T-helper 2 cell (primary cell): ENCODE data around the gene KIAA1586.
"Not testable (repeated sequence)": the region's sequence is repeated elsewhere in the genome, so short reads cannot be mapped to it uniquely, and the experiment has no call there.

Experiments used
- DNase-seq, 5 experiments: peaks; one replicate each; pipeline versions ENCODE4 v3.0.0 to v3.0.0-alpha.2; 2012 to 2022

KIAA1586 gene

DNA sequence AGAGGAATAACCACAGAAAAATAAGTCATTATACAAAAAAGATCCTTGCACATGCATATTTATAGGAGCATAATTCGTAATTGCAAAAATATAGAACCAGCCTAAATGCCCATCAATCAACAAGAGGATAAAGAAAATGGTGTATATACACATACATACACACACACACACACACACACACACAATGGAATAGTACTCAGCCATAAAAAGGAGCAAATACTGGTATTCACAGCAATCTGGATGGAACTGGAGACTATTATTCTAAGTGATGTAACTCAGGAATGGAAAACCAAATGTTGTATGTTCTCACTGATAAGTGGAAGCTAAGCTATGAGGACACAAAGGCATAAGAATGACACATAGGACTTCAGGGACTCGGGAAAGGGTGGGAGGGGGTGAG lies 1.9 kb upstream of the KIAA1586 start:
- no peak for DNase-seq

DNA sequence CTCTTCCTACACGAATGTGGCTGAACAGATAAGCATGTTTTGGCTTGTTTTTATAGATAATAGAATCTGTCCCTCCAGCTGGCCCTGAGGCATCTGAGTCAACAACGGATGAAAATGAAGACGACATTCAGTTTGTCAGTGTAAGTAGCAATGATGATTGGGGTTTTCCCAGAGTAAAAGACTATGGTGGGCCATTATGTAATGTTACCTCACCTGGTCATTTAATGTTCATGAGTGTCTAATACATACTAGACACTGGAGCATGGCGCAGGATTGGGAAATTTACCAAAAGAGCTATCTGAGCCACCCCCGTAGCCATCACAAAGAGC lies 728 bp downstream of the KIAA1586 start:
- DNase-seq = not testable (repeated sequence)

DNA sequence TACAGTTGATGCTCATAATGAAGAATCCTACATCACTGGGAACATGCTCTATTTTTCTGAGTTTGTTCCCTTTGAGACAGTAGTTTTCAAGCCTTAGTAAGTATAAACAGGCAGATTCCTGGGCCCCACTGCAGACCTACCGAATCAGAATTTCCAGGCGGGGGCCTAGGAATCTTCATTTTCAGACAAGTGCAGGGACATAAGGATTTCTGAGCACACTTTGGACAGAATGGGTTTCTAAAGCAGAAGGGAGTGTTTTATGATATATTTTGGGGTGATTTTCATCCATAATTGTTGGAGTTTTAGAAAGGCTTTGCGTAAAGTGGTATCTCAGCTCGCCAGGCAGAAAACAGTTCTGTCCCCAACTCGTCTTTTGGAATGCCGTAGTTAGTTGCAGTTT lies 1.4 kb downstream of the KIAA1586 start:
- DNase-seq = not testable (repeated sequence)

DNA sequence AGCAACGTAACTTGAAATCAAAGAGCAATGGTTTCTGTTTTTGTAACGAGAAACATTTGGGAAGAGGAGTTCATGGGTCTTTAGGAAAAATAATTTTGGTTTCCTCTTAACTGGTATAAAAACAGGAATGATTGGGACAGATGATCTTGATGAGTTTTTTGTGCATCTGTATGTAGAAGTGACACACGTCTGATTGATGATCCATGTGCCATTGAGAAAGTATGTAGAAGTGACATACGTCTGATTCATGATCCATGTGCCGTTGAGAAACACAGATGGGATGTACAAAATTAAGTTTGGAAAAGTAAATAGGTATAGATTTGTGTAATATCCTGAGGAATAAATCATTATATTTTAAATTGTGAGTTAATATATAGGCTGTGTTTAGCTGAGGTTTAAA lies 2.1 kb downstream of the KIAA1586 start:
- no peak for DNase-seq

DNA sequence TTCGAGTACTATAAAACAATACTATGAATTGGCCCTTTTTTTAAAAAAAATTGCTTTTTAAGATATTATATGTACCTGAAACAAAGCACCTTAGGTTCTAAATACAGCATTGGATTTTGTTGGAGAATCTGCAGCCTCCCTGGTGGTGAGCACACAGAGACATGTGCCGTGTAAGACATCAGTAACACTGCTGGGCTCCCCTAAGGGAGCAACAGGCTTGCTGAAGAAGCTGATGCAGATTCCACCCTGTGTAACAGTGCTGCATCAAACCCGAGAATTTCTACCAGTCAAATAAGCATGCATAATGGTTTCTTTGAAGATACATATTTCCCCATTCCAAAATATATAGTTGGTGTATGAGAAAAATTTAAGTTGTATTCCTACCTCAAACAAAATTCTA lies 17.4 kb downstream of the KIAA1586 start:
- no peak for DNase-seq

DNA sequence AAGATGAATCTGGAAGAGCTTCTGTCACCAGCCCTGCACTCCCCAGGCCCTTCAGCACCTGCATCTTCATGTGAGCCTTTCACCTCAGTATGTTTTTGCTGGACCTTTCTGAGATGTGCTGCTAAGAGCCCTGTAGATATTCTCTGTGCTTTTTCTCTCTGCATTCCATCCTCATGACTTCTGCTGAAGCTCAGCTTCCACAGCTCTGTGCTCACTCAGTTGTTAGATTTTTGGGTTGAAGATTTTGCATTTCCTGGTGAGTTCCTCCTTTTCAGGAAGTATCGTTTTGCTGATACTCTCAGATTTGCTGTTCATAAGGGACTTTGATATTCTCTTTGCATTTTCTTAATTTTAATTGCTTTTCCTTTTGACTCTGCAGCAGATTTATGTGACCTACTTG lies 18.3 kb downstream of the KIAA1586 start:
- no peak for DNase-seq

DNA sequence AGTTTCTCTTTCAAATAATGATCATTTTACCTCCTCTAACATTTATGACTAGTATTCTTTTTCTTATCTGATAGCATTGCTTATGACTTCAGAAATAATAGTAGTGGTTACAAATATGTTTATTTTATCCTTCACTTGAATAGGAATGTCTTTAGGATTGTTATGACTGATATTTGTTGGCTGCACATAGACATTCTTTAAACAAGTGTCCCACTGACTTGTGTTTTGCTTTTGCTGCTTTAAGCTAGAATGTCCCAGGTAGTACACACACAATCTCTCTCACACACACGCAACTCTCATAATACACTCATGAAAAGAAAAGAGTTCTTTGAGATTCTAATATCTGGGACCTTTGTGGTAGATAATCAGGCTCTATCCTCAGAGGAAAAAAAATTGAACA lies 21.6 kb downstream of the KIAA1586 start:
- DNase-seq = no peak

DNA sequence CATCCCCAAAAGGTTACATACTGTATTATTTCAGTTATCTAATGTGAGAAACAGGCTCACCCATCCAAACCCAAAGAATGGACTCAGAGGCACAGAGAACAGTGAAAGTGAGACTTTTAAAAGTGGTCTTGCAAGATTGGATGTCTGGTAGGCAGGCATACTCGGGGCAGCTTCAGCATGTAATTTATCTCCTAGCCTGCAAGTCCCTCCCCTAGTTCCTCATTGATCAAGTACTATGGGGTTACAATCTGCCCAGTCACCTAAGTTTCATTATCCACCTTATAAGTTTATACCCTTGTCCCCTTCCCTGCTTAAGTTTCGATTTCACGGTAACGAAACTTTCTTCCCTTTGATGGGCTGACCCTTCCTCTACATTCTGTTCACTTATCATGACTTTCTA lies 22.7 kb downstream of the KIAA1586 start:
- no peak for DNase-seq

DNA sequence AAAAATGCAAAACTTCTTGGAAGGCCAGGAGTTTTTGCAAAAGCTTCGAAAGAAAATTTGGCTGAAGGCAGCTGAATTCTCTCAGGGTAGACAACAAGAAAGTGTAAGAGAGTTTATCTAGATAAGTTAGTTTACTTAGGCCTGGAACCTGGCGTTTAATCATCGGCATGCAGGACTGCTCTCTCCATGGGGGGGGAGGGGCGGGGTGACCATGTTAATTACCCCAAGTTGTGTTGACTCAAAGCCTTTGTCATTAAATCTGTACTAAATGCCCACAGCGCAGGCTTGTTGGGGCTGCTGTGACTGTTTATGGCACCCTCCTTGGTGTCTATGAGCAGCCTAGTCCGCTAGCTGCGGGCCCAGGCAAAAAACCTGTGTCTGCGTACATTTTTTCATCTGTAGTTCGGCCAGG lies 23.4 kb downstream of the KIAA1586 start:
- no peak for DNase-seq

DNA sequence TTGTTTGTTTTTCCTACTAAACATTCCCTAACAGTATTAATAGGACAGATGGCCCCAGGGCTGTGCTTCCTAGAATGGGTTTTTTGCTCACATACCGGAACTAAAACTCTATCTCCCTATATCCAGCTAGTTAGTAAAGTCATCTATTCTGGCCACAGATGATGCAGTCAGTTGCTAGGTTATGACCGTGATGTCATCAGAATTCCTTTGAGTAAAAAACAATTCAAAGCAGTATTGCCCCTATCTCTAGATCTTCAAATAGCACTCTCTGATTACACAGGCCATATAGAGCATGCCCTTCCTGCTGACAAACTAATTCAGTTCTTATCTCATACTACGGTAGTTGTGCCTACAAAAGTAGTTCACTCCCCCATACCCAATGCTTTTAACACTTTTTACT lies 25.6 kb downstream of the KIAA1586 start:
- DNase-seq = peak in 1 of 5 experiments; percentile 6

DNA sequence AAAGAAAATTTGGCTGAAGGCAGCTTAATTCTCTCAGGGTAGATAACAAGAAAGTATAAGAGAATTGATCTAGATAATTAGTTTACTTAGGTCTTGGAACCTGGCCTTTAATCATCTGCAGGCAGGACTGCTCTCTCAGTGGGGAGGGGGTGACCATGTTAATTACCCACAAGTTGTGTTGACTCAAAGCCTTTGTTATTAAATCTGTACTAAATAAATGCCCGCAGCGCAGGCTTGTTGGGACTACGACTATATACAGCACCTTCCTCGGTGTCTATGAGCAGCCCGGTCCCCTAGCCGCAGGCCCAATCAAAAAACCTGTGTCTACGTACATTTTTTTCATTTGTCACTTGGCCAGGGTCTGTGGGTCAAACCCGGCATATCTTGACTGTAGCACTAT lies 27.9 kb downstream of the KIAA1586 start:
- no peak for DNase-seq

DNA sequence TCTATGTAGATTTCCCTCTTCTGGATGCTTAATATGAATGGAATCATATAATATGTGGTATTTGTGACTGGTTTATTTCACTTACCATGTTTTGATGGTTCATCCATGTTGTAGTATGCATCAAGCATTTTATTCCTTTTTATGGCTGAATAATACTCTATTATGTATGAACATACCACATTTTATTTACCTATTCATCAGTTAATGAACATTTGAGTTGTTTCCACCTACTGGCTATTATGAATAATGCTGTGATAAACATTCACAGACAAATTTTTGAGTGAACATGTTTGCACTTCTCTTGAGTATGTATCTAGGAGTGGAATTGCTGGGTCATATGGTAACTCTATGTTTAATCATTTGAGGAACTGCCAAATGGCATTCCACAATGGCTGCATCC lies 28.6 kb downstream of the KIAA1586 start:
- no peak for DNase-seq

DNA sequence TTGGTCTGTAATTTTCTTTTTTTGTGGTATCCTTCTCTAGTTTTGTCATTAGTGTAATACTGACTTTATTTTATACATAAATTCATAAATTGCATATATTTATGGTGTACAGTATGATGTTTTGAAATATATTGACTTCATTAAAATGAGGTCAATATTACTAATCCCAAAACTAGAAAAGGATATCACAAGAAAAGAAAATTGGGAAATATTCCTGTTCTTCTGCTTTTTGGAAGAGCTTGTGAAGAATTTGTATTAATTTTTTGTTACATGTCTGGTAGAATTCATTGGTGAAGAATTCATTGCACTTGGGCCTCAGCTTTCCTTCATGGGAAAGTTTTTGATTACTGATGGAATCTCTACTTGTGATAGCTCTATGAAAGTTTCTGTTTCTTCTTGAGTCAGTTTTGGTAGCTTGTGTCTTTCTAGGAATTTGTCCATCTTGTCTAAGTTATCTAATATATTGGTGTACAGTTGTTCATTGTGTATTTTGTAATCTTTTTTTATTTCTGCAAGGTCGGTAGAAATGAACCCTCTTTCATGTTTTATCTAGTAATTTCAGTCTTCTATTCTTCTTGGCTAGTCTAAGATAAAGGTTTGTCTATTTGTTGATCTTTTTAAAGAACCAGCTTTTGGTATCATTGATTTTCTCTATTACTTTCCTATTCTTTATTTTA lies 32.2 kb downstream of the KIAA1586 start:
- DNase-seq = no peak

DNA sequence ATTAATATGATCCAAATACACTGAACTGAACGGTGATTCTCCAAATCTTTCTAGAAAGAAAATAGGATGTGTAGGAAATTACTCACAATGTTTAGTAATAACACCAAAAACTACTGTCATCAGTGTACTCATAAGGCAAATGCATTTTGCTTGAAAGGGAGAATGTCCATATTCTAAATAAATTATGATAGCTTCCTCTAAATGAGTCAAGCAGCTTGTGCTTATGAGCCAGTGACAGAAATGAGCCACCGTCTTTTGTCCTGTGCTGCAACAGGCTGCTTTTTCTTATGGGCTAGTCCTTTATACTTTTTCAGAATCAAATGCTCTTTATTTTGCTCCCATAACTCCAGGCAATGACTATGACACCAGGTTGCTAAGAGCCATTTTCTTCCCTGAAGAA lies 39.0 kb downstream of the KIAA1586 start:
- DNase-seq = no peak

DNA sequence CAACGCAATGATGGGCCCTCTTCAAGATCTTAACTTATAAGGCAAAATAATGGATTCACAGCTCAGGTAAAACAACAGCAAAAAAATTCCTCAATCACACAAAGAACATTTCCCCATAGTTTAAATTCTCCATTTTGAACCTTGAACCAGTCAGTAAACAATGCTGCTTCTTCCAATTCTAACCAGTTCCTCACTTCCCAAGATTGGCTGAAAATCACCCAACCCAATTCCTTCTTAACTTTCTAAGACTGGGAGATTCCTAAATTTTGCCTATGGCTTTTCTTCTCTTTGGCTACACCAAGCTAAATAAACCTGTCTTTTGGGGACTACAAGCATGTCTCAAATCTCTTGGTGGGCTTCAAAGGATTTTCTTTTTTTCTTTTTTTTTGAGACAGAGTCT lies 40.4 kb downstream of the KIAA1586 start:
- DNase-seq = no peak

DNA sequence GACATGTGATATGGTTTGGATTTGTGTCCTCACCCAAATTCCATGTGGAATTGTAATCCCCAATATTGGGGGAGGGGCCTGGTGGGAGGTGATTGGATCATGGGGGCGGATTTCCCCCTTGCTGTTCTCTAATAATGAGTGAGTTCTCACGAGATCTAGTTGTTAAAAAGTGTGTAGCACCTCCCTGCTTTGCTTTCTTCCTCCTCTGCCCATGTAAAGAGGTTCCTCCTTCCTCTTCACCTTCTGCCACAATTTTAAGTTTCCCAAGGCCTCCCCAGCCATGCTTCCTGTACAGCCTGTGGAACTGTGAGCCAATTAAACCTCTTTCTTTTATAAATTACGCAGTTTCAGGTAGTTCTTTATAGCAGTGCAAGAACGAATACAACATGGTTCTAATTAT lies 41.4 kb downstream of the KIAA1586 start:
- no peak for DNase-seq

DNA sequence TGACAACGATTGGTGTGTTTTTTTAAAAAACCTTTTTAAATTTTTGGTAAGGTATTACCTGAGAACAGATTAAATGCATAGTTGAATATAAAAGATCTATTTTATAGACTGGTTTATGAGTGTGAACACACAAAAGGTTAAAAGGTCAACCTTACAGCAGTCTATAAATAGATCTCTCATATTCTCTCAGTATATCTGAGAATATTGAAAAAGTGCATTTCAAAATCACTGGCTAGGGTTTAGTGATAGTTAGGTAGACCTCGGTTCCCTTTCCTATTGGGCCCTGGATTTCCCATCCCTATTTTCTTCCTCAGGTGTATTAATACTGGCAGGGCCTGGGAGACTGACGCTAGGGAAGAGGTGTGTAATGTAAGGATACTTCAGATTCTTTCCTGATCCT lies 42.8 kb downstream of the KIAA1586 start:
- no peak for DNase-seq

DNA sequence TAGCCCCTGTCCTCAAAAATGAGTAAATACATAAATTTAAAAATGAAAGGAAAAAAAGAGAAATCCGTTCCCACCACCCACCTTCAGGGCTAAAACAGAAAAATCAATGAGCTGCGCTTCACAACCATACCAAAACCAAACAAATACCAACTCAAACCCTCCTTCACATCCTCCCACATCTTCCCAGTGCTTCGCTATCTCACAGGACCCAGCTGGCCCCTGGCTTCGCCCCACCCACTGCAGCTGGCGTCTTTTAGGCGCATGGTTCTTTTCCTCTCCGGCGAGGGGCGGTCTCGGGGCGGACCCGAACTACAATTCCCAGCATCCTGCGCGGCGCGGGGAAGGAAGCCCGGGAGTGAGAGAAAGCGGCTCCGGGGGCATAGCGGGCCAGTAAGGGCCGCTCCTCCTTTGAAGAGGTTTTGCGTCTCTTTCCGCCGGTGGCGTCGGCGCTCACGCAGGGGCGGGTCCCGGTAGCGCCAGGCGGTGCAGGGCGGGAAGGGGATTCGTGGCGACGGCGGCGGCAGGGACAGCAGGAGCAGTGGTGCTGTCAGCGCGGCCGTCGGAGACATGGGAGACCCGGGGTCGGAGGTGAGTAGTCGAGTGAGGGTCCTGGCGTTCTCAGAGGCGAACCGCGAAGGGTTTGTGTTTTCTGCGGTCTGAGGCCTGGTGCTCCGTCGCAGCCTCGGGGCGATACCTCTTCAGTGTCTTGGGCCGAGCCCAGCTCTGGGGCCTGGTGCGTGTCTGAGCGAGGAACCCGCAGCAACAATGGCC lies 43.4 kb downstream of the KIAA1586 start, which contains the start of gene ZNF451:
ZNF451 (plus strand) TSS at position 502 of the 771 bp plus-strand sequence; CDS start at position 568, 66 bp downstream.
- peak; percentile 91 to 98 (median 96) for DNase-seq

DNA sequence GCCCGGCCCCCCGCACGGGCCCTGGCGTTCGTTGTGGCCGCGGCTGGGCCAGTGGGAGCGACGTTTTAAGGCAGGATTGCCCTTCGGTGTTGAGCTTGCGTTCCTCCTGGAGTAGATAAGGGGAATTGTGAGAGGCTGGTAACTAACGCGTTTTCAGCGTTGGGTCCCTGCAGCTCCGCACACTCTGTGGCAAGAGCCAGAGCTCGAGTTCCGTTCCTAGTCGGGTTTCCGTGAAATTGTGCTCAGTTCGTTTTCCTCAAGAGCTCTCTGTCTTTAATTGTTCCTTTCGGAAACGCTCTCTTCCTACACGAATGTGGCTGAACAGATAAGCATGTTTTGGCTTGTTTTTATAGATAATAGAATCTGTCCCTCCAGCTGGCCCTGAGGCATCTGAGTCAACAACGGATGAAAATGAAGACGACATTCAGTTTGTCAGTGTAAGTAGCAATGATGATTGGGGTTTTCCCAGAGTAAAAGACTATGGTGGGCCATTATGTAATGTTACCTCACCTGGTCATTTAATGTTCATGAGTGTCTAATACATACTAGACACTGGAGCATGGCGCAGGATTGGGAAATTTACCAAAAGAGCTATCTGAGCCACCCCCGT lies 44.1 kb downstream of the KIAA1586 start:
- not testable (repeated sequence) for DNase-seq

DNA sequence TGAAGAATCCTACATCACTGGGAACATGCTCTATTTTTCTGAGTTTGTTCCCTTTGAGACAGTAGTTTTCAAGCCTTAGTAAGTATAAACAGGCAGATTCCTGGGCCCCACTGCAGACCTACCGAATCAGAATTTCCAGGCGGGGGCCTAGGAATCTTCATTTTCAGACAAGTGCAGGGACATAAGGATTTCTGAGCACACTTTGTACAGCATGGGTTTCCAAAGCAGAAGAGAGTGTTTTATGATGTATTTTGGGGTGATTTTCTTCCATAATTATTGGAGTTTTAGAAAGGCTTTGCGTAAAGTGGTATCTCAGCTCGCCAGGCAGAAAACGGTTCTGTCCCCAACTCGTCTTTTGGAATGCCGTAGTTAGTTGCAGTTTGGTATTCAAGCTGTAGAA lies 44.9 kb downstream of the KIAA1586 start:
- not testable (repeated sequence) for DNase-seq

DNA sequence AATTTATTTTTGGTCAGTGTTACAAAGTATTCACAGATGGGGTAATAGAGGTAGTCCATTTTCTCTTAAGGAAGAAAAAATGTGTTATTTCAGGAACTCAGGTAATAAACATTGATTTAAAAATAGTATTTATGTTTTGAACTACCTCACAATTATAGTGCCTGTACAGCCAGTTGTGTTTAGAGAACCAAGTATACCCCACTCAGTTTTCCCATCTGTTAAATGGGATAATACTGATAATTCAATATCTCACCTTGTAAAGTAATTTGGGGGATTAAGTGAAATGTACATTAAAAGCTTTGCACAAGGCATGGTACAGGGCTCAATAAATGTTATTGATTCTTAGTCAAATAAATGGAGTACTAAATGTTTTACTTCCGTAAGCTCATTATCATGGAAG lies 48.2 kb downstream of the KIAA1586 start:
- DNase-seq = no peak

DNA sequence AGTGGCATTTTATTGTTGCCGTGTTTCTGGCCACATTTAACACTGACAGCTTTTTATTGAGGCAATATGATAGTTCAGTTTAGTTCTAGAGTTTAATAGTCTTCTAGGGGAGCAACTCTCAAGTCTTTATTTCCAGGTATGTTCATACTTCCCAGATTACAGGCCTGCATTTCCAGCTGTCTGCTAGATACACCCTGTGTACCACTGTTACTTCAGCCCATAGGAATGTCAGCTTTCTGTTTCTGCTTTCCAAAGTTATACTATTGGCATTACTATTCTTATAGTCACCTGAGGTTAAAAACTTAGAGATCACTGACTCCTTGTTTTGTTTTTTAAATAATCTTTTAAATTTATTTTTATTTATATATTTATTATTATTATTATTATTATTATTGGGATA lies 51.1 kb downstream of the KIAA1586 start:
- DNase-seq = no peak

DNA sequence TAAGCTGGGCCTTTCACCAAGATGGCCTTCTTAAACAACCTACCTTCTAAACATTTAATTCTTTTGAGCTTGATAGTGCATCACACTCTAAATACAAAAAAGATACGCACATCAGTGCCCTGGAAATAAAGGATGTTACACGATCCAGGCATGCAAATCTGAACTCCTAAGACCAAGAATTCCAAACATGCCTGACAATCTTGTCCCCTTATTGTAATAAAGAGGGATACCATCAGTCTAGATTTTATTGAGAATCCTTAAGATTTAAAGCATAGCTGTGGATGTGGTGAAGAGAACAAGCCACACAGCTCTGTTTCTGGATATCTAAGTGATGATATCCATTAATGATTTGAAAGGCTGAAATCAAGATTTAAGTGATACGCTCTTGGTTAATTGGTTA lies 56.5 kb downstream of the KIAA1586 start:
- no peak for DNase-seq

DNA sequence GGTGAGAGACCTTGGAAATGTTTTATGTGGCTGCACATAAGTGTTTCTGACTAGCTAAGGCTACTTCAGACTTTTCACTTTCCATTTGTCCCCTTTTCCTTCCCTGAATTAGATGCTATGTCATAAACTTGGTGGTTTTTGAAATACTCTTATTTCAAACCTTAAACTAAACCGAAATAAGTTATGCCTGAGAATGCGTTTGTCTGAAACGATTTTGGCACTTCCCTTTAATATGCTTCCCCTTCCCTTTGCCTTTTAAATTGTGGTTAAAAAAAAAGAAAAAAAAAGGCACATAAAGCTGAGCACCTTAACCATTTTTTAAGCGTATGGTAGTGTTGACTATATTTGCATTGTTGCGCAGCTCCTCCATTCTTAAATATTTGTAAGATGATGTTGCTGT lies 57.8 kb downstream of the KIAA1586 start:
- no peak for DNase-seq
